Ammon's horn (tissue), 1 donor: ENCODE results near the gene IFNAR2.

Source experiments
- DNase-seq: peaks from one replicate; pipeline ENCODE4 v3.0.0-alpha.2; 2016; ENCODE audit warnings: low spot score

IFNAR2 gene

DNA sequence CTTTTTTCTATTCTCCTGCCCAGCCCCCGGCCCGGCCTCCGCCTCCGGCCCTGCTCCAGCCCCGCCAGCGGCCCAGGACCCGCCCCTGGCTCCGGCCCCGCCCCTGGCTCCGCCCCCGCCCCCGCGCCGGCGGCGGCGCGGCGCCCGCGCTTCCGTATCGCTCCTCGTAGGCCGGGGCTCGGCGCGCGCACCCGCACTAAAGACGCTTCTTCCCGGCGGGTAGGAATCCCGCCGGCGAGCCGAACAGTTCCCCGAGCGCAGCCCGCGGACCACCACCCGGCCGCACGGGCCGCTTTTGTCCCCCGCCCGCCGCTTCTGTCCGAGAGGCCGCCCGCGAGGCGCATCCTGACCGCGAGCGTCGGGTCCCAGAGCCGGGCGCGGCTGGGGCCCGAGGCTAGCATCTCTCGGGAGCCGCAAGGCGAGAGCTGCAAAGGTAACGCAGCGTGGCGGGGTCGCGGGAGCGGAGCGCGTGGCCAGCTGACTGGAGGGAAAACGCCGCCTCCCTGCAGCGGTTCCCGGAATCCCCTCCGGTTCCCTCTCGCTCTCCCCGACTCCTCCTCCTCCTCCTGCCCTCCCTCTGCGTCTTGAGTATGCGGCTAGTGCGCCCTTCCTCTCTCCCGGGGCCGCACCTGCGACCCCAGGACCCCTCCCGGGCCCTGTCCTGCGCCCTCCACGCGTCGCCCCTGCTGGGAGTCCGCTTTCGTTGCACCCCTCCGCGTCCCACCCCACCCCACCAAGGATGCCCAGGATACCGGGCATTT is at the start of gene IFNAR2:
Gene IFNAR2, plus strand, starts transcription at position 155 of the 761 bp plus-strand sequence. CDS start 11,985 bp downstream, outside the sequence.
- peak; percentile 74 for DNase-seq

DNA sequence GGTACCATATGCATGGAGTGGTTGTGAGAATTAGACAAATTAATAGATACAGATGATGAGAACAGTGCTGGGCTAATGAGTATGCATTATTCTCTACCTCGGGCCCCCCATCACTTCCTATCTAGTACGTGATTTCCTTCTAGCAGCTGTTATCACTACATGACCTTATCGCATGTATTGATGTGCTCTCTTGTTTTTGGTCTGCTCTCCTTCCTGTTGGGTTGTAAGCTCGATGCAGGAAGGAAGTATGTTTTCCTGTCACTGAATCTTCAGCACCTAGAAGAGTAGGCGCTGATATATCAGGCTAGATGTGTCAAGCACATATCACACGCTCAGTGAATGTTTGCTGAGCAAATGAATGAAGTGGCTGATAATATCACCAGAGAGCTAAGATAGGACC is 43.9 kb upstream of the IFNAR2 start:
- no peak for DNase-seq

DNA sequence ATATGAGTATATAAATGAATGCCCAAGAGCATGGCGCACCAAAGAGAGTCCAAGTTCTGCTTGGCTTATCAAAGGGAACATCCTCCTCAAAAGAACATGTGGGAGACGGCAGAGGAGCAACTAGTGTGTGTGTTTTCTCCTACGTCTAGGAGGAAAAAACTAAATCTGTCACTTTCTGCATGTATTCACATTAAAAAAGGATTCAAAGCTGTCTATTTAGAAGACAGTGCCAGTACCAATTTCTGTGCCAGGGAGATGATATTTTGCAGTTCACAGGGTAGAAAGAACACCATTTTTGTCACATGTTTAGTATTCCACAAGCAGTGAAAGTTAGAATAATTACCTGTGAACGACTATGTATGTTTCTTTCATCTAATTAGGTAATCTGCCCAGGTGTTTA is 42.5 kb upstream of the IFNAR2 start:
- no peak for DNase-seq

DNA sequence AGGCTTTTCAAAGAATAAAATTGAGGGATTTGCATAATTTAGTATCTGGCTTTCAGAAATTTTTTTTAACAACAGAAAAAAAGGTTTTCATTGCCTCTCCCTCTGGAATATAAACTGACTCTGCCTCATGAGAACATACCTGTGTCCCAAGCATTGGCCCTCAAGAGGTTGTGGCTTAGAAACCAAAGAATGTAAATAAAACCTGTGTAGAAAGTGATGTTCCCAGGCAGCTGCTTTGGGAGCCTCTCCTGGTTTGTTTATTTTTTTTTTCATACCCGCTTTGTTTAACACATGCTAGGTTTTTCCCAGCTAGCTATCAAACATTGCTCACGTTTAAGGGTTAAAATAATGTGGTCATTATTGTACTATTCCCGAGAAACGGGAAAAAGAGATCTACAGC is 40.5 kb upstream of the IFNAR2 start:
- no peak for DNase-seq

DNA sequence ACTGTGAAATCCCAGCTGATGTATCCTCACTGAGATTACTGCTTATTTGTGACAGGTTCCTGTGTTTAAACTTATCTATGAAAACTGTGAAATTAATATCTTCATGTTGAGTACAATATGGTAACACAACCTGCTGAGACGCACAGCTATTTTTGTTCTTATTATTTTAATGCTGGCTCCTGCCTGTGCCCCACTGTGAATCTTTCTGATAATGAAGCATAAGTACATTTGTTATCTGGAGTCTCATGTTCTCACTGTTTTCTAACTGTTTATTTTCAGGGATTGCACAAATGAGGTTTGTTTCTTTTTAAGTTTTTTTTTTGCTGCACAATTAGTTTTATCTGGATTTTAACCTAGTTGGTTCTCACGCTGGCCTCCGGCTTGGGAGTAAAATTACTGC is 39.9 kb upstream of the IFNAR2 start:
- DNase-seq: no peak

DNA sequence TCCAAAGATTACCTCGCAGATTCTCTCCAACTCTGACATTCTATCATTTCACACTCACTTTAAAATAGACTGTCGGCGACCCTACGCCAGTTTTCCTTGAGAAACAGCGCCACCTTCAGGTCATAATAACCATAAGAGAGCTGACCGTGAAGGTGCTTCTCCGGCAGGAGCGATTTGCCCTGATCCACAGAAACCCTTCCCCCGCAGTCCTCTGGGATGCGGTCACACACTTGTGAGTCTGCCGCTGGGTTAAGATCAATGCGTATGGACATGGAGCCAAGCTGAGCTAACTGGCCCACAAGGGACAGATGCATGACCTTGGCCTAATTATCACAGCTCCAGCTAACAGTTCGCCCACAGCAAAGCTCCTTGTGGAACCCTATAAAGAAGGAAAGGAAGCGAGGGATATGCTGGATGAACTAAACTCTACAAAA is 32.8 kb upstream of the IFNAR2 start:
- DNase-seq: peak; percentile 84

DNA sequence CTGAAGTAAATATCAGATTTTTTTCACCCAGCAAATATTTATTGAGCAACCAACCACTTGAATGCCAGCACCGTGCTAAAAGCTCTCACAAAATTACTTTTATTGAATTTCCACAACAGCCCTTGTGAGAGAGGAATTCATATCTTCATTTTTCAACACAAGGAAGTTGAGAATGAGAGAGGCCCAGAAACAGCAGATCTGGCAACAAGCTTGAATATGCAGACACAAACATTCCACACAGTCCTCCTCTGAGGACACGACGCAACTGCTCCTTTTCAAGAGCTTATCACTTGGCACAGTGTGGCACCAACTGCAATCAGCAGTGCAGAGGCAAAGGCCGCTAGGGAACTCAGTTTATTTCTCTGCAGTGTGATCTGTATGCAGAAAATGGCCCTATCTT is 32.2 kb upstream of the IFNAR2 start:
- peak; percentile 12 for DNase-seq

DNA sequence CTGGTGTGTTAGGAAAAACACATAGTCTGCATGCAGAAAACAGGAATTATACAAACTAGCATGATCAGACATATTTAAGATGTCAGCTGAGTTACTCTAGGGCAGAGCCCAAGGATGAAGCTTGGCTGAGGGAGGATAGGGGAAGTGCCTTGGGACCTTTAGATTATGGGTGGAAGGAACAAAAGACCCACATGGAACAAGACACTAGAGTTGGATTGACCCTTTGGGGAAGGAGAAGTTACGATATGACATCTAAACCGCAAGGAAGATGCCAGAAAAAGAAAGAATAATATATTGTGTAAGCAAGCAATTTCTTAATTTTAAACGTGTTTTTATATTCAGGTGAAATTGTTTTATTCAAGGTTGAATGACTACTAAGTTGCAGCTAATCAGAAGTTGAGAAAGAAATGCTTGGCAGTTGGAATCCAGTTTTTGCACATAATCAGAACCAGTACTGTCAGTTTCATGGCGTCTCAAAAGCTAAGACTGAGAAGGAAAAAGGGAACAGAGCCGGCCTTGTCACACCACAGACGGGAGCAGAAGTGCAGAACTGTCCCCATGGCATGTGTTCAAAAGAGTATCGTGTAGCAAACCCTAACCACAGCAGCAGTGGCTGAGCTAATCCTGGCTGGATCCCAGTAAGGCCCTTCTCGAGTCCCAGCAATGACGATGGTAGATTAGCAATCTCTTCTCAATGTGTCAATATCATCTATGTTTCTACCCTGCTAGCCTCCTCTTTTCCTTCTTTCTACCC is 31.2 kb upstream of the IFNAR2 start:
- peak; percentile 87 for DNase-seq

DNA sequence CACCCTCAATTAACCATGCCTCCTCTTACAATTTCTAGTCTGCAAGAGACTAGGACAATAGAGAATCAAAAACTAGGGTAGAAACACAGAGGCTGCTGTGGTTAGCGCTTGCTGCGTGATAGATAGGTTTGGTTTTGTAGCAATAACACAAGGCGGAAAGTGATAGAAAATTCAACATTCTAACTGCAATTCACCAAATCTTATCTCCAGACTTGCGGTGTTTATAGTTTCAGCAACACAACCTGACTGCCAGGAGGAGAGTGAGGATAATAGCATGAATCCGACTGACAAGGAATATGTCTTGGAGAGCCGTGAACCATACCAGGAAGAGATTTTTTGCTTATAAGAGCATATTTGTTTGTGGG is 30.7 kb upstream of the IFNAR2 start:
- DNase-seq: no peak

DNA sequence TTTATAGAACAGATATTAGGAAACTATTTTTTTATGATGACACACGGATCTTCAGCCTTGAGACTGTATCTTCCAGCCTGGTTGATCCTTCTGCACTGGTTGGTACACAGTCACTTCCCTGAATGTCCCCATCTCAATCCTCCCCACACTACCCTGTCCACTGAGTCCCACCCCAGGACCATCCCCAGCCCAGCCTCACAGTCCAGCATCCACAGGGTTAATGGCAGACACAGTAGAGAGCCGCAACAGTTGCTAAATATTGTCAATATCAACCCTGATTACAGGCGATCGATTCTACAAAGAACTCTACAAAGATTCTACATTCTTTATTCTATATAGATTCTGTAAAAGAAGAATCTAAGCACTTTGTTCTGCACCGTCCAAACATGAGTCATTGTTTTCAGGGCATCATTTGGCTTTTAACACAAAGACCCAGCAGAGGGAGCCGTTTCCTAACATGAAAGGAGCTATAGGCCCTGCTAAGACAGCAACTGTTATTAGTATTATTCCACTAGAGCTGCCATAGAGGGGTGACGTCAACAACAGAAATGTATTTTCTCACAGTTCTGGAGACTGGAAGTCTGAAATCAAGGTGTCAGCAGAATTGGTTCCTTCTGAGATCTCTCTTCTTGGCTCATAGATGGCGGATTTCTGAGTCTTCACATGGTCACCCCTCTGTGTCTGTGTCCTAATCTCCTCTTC is 30.1 kb upstream of the IFNAR2 start:
- DNase-seq: peak; percentile 94

DNA sequence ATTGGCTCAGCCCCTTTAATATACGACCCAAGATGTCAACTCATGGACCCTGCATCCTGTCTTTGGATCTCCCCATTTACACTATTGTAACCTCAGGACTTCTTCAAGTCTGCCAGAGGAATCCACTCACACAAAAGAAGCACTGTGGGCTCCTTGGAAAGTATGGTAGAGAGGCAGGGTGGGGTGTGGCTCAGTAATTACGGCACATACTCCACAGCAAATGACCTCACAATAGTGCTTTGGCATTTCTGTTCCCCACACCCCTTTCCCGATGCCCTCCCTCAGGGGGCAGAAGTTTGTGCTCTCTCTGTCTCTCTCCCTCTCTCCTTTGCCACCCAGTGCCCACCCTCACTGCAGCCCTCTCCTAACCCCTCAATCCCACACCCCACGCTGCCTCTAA is 27.8 kb upstream of the IFNAR2 start:
- no peak for DNase-seq

DNA sequence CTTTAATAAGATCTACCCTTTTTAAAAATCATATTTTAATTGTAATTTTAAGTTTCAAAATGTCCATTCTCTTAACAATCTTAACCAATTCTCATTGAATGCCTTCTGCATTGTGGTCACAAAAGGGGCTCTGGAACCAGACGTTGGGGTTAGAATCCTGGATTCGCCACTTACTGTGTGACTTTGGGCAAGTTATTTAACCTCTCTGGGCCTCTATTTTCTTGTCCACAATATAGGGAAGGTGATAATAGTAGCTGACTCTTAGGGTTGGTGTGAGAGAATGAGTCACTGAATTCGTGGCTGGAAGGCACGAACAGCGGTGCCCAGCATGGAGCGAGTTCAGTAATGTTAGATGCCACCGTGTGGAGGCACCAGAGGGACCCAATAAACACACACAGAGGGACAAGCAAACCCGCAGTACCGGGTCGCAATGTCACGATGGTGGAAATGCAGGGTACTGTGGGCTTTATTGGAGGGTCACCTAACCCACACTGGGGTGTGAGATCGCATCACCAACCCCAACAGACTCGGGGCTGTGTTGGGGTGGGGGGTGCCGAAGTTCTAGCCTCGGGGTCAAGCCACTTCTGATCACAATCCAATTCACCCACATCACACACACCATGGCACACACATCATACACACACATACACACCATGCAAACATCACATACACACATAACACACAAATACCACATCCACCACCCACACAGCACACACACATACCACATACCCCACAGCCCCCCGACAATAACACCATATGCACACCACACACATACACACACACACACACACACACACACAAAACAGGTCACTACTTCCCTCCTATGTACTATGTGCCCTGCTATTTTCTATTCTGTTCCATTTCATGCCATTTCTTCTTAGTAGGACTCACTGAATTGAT is 27.0 kb upstream of the IFNAR2 start:
- no peak for DNase-seq

DNA sequence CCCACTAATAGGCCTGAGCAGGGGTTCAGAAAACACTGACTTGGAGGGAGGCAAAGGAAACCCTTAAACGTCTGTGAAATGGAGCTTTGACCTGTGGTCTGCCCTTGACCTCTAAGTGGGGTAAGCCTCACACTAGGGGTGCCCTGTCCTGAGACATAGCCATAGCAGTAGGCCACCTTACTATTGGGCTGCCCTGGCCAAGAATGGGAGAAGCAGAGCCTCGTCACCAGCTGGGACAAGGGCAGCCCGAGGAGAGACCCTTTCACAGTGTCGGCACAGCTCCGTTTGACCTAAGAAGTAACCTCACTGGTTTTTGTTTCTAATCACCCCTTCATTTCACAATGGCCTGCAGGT is 26.4 kb upstream of the IFNAR2 start:
- no peak for DNase-seq

DNA sequence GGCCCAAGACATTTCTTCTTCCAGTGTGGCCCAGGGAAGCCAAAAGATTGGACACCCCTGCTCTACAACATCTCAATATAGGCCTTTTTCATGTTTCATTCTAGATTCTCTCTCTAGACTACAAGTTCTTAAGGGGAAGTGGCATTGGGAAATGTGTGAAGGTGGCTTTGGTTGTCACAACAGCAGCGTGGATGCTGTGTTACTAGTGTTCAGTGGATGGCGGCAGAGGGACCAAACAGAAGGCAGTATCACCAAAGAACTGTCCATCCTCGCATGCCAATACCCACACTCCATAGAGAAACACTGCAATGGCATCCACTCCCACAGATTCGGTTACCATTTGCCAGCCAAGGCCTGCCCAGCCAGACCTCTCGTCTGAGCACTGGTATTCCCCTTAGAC is 24.3 kb upstream of the IFNAR2 start:
- DNase-seq: no peak

DNA sequence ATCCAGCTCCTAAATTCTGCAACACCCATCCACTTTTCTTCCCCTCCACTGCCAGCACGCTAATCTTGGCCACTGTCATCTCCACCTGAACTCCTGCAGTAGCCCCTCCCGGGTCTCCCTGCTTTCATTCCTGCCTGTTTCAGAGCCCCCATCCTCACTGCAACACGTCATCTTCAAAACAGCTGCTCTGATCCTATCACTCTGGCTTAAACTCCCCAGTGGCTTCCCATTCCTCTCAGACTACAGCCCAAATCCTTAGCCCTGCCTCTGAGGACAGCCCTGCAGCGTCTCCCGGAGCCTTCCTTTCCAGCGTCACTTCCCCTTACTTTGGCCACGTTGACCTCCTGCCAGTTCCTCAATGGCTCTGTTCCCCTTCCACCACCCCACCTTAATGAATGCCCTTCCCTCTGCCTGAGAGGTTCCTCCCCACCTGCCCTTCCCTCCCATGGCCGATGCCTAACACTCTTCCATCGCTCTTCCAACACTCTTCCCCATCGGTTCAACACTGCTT is 22.9 kb upstream of the IFNAR2 start:
- DNase-seq: peak; percentile 23

DNA sequence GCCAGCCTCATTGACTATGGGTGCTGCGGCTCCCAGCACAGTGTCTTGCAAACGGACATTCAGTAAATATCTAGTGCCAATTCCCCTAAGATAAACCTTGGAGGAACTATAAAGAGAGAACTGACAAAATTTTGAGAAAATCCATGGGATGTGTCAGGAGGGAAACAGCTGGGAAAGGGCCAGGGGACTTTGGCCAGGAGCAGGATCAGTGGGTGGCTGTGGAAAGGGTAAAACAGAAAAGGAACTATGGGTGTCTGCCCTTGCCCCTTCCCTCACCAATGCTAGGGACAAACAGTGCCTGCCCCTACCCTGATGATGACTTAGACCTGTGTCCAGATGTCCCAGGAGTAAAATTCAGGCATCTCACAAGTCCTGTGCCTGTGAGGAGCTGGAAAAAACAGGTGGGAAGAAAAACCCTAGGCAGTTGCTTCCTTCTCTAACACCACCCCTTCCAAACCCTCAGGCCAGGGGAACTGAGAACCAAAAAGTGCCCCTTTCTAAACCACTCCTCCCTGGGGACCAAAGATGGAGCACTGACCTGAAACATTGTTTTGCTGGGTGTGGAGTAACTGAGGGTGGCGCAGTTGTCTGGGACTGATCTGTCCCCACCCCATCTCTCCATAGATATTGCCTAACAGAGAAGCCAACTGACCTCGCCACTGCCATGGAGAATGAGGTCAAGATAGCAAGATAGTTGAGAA is 22.1 kb upstream of the IFNAR2 start:
- no peak for DNase-seq

DNA sequence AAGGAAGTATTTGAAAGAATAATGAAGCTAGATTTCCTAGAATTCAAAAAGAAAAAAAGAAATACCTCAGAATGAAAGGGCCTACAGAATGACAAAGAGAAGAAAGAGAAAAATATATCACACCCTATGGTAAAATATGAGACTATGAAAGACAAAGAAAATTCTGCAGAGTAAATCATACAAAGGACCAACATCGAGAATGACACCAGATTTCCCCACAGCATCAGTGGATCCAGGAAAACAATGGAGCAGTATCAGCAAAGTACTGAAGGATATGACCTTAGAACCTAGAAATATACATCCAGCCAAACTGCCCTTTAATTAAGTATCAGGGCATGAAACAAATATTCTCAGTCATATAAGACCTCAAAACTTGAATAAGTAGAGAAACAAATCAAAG is 21.2 kb upstream of the IFNAR2 start:
- DNase-seq: no peak

DNA sequence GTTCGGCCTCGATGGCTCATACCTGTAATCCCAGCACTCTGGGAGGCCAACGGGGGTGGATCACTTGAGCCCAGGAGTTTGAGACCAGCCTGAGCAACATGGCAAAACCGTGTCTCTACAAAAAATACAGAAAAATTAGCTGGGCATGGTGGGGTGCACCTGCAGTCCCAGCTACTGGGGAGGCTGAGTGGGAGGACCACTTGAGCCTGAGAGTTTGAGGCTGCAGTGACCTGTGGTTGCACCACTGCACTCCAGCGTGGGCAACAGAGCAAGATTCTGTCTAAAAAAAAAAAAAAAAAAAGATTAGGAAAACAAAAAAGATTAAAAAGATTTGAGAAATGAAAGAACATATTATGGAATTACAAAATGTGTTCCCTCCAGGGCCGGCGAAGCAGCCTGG is 18.4 kb upstream of the IFNAR2 start:
- DNase-seq: no peak

DNA sequence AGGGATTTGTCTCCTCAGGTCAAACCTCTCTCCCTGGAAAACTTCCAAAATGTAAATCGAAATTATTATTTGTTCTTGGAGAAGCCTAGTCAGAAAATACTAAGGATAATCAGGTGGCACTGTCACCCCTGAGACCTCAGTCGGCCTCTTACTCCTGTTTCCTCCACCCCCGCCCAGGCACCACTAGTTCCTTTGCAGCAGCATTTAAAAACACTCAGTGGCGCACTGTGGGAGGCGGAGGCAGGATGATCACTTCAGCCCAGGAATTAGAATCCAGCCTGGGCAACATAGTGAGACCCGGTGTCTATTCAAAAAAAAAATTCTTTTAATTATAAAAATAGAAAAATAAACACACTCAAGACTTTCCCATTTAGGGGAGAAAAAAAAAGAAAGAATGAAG is 18.0 kb upstream of the IFNAR2 start:
- no peak for DNase-seq

DNA sequence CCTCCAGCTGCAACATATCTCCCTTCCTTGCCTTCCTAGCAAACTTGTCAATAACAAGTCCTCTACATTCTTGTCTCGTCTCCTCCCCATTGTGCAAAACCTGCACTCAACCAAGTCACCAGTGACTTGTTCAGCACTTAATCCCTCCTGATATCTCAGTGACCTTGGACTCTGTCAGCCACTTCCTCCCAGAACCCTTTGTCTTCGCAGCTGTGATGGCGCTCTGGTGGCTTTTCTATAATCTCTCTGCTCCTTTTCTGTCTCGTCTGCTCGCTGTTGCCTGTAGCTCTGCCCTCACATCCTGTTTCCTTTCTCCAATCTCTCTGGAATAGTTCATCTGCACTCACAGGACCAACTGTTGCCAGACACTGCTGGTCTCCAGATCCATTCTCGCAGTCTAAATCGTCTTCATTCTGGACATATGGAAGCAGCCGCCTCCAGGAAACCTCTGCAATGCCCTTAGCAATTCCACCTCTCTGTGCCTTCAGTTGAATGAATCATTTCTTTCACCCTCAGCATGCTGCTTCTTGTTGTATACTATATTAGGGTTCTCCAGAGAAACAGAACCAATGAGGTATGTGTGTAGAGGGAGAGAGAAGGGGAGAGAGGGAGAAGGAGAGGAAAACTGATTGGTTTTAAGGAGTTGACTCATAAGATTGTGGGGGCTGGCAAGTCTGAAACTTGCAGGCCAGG is 17.4 kb upstream of the IFNAR2 start:
- DNase-seq: no peak

DNA sequence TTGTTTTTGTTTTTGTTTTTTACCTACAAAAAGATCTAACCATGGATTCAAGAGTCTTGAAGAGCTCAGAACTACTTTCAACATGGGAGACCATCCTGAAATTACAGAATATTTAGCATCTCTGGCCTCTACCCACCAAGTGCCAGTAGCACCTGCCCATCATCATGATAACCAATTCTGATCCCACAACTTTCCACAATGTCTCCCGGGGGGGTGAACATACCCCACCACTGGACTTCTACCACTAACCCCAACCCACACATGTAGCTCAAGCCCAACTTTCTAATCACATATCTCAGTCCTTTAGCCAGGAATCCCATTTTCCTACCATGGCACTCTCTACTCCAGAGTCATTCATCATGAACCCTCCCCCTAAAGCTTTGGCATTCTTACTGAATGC is 15.7 kb upstream of the IFNAR2 start:
- no peak for DNase-seq
